Hematopoietic multipotent progenitor cell treated with erythropoietin and hydrocortisone succinate and interleukin-3 and kit ligand, for 6 days (in vitro differentiated cells): ENCODE results near the gene RANBP17.
"Not testable (repeated sequence)": the region's sequence is repeated elsewhere in the genome, so short reads cannot be mapped to it uniquely, and the experiment has no call there.

ENCODE experiments used
- DNase-seq: peaks from one replicate; pipeline ENCODE4 v3.0.0-alpha.2; 2015

RANBP17 gene

DNA sequence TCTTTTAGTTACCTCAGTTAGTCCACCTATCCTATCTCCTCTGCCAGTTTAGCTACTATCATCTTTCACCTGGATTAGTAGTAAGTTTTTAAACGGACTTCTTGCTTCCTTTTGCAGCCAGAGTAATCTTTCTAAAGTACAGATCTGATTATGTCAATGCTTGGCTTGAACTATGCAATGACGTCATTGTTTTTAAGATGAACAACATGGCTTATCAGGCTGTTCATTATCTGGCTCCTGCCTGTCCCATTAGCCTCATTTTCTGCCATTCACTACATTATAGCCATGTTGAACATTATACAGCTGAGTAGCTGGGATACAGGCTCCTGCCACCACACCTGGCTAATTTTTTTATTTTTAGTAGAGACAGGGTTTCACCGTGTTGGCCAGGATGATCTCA is 98.7 kb downstream of the RANBP17 start:
- DNase-seq: no peak

DNA sequence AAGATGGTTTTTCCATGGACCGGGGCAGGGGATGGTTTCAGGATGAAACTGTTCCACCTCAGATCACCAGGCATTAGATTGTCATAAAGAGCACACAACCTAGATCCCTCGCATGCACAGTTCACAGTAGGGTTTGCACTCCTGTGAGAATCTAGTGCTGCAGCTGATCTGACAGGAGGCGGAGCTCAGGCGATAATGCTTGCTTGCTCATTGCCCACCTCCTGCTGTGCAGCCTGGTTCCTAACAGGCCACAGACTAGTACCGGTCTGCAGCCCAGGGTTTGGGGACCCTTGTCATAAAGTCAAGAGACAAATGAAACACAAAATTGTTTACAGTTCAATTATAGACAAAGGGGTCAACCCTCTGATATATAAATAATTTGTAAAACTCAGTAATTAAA is 101.7 kb downstream of the RANBP17 start:
- DNase-seq: no peak

DNA sequence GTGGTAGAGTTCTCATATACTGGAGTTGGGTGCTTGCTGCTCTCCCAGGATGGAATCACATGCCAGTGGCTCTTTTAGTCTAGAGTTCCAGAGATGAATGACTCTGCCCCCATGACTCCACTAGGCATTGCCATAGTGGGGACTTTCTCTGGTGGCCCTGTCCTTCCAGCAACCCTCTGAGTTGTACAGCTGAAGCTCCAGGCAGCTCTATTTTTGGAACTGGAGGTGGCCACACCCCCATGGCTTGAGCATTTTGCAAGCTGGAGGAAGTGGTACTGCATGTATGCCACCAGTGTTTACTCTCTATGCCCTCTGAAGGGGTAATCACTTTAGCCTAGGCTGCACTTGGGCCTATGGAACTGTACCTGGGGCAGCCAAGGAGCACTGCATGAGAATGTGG is 112.6 kb downstream of the RANBP17 start:
- DNase-seq: no peak

DNA sequence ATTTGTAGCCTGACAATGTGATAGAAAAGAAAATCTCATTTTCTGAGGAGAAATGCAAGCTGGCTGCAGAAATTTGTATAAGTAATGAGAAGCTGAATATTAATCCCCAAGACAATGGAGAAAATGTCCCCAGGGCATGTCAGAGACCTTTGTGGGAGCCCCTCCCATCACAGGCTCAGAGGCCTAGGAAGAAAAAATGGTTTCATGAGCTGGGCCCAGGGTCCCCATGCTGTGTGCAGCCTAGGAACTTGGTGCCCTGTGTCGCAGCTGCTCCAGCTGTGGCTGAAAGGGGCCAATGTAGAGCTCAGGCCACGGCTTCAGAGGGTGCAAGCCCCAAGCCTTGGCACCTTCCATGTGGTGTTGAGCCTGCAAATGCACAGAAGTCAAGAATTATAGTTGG is 118.4 kb downstream of the RANBP17 start:
- DNase-seq: not testable (repeated sequence)

DNA sequence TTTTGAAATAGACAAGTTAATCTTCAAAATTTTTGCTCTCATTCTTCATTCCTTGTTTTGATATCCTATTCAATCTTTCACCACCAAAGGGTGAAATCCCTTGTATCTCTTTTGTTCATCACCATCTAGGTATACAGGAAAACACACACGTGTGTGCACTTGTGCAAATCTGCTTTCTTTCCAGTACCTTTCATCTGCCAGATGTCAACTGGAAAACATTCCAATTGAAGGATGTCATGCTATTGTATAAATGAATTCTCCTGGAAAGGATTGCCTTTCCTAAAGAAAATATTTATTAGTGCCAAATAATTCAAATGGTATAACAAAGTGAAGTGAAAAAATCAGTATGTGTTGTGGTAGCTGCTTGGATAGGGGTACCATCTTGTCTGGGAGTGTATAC is 123.7 kb downstream of the RANBP17 start:
- DNase-seq: no peak

DNA sequence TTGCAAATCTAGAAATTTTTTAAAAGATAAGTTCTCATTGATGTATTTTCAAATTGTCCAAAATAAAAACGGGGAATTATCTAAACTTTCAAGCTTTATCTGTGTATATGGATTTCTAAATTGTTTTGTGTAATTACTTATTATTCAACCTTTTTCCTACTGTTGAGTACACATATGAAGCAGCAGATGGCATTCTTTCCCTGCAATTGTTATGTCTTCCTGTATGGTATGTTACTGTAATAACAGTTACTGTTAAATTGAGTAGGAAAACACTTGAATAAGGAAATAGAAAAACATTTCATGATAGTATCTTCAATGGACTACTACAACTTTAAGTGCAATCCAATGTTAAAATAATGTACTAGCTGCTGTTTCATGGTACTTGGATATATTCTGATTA is 124.8 kb downstream of the RANBP17 start:
- peak; percentile 50 for DNase-seq

DNA sequence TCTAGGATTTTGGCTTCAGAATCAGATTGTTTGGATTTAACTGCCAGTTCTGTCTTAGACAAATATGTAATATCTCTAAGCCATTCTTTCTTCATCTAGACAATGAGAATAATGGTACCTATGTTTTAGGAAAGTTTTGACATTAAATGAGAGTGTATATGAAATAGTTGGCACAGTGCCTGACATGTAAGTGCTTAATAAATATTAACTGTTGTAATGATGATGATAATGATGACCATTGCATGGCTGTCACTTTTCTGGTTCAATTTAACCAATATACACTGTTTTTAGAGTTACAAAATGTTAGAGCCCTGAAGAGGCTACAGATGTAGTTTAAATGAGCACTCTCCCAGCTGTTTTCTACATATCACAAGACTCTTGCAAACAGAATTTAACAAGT is 131.7 kb downstream of the RANBP17 start:
- DNase-seq: no peak

DNA sequence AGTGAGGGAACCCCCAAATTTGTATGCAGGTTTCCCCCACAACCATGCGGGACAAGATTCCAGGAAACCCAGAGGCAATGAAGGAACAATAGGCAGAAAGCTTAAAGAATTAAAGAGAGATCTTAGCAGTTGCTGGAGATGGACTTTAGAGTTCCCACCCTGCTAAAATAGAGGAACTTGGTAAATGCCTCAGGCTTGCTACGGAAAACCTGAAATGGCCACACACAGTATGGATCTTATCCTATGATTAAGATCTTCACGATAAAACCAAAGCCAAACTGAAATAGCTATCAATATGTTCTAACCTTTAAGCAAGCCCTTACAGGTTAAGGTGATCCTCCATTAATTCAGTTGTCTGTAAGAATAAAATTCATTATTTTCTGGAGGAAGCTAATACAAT is 148.3 kb downstream of the RANBP17 start:
- DNase-seq: peak; percentile 6

DNA sequence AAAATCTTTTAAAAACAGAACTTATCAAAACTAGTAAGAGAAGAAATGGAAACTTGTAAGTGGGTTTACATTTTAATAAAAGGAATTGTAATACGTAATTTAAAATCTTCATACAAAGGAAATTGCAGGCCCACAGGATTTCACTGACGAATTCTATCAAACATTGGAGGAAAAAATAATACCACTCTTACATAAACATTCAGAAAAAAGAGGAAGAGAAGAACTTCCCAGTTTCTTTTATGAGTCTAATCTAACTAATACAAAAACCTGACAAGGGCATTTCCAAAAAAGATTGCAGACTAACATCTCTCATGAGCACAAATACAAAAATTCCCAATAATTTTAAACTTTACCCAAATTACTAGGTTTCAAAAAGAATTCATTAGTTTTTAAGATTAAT is 149.0 kb downstream of the RANBP17 start:
- DNase-seq: peak; percentile 7

DNA sequence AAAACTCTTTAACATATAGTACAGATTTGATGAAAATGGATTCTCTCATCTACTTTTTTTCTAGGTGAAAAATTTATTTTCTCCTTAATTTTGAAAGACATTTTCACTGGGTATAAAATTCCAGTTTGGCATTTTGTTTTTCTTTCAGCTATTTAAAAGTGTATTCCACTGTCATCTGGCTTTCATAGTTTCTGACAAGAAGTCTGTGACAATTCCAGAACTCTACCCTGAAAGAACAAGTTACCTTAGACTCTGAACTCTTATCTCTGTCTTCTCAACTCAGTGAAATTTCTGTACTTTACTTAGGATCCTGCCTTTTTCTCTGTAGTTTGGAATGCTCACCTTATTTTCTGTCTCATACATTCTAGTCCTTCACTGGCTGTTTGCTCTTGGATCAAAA is 161.7 kb downstream of the RANBP17 start:
- peak; percentile 3 for DNase-seq

DNA sequence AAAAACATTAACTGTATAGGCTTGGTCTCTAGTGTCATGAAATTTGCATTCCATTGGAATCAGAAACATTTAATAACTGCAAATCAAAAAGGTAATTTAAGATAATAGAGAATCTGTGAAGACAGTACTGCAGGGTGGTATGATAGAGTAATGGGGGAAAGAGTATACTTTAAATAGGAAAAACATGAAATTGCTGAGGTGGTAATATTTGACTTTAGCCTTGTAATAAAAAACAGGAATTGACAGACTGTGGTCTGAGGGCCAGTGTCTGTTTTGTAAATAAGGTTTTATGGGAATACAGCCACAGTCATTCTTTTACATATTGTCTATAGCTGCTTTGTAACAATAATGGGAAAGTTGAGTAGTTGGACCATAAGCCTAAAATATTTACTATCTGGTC is 162.3 kb downstream of the RANBP17 start:
- DNase-seq: no peak

DNA sequence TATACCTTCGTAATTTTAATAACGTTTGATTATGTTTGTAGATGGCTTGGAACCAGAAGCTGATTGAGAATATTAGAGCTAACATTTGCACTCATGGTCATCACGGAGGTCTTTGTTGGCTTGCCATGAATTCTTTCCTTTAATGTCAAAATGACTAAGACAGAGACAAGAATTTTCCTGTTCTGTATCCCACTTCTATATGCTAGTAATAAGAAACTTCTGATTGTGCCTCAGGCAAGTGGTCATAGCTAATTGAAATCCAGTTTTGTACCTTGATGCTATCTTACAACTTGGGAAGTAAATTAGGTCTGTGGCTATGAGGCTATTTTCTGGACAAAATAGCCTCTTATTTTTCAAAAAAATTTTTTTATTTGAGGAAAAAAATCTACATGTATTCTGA is 167.6 kb downstream of the RANBP17 start:
- DNase-seq: no peak

DNA sequence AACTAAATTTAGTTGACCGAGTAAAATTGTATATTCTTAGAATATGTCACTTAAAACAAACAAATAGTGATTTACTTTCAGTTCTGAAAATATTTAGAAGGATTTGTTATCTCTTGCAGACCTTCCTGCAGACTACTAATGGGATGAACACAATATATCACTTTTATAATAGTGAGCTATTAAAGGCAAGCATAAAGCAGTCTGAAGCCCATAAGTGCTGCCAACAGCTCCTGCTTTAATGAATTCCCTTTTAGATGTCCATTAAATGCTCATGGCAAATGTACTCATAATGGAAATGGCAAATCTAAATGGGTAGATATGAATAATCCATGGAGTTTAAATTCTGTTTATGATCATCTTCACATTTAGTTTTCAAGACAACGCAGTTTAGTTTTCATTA is 170.2 kb downstream of the RANBP17 start:
- DNase-seq: no peak

DNA sequence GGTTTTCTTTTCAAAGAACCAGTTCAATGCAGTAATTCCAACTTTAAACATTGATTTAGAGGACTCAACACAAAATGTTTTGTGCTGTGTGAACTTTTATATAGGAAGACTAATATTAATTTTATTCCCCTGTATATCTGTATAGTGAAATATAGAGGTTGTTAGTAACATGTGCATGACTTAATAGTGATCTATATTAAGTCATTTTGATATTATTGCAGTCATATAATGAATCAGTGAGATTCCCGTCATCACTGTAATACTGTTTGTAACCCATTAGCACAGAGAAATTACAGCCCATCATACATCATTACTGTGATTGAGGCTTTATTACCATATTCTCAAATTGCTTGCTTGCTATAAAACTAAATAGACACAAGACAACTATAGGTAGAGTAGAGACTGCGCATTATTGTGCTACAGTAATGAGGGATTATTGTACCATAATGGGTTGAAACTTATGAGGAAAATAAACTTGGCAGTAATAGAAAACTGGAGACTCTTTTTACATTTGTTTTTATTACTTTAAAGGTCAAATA is 170.7 kb downstream of the RANBP17 start:
- DNase-seq: no peak

DNA sequence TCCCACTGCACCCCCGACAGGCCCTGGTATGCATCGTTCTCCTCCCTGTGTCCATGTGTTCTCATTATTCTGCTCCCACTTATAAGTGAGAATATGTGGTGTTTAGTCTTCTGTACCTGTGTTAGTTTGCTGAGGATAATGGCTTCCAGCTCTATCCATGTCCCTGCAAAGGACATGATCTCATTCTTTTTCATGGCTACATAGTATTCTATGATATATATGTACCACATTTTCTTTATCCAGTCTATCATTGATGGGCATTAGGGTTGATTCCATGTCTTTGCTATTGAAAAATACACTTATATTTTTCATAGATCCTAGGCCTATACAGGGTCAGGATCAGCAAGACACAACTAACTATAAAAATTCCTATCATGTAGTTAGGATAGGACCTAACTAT is 180.1 kb downstream of the RANBP17 start:
- DNase-seq: not testable (repeated sequence)

DNA sequence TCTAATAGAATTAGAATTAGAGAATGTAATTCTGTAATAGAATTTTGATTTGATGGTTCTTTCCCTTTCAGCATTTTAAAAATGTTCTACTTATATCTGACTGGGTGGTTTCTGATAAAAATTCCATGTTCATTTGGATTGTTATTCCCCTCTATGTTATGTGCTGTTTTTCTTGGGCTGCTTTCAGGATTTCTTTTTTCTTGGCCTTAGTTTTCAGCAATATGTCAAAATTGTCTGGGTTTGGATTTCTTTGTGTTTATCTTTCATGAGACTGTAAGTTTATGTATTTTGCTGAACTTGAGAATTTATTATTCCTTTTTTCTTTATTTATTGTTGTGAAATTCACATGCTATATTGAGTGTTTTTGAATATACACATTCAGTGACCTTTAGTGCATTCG is 189.1 kb downstream of the RANBP17 start:
- DNase-seq: no peak

DNA sequence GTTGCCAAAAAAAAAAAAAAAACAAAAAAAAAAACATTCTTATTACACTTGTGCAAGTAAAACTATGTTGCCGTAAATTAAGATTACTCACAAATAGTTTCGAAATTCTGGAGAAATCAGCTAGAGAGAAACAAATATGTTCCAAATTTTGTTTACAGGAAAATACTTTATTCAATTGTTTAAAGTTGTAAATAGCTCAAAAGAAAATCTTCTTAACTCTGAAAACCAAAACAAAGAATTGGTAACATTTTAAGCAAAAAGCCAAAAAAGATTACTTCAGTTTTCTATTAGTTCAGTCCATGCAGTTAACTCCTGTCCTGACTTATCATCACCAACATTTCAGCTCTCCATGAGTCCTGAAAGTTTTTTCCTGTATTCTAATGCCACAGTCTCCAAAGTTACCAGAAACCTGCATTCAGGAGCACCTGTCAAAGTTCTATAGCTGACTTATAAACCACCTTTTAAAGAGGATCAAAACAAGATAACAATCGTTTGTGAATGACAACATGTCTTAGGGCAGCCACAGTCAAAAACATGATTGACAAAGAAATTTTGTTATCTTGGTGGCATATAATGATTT is 194.1 kb downstream of the RANBP17 start:
- DNase-seq: no peak

DNA sequence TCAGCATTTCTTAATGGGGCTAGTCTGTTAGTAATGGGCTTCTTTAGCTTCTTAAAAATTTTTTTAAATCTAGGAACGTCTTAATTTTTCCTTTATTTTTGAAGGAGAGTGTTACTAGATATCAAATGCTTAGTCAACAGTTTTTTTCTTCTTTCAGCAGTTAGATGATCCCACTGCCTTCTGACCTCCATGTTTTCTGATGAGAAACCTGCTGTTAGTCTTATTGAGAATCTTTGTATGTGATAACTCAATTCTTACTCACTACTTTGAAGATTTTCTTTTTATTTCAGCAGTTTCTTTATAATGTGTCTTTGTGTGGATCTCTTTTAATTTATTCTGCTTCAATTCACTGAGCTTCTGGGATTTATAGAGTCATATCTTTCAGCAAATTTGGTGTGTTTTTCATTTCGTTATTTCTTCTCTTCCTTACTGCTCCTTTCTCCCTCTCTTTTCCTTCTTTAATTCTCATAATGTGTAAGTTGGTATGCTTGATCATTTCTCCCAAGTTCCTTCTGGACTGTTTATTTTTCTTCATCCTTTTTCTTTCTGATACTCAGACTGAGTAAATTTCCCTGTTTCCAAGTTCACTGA is 205.8 kb downstream of the RANBP17 start:
- no peak for DNase-seq

DNA sequence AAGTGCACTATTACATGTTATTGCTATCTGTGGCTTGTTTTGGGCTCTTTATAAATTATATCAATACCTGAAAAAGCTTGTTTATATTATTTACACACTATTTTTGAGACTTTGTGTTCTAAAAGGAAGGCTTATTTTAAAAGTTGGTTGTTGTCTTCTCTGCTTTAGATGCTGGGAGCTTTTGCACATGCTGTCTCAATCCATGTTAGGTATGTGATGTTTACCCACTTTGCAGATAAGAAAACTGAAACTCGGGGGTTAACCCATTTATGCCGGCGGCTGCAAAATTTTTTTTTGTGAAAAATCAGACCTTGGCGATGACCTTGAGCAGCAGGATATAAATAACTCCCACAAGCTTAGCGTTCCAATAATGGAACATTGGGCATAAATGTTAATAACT is 212.9 kb downstream of the RANBP17 start:
- no peak for DNase-seq

DNA sequence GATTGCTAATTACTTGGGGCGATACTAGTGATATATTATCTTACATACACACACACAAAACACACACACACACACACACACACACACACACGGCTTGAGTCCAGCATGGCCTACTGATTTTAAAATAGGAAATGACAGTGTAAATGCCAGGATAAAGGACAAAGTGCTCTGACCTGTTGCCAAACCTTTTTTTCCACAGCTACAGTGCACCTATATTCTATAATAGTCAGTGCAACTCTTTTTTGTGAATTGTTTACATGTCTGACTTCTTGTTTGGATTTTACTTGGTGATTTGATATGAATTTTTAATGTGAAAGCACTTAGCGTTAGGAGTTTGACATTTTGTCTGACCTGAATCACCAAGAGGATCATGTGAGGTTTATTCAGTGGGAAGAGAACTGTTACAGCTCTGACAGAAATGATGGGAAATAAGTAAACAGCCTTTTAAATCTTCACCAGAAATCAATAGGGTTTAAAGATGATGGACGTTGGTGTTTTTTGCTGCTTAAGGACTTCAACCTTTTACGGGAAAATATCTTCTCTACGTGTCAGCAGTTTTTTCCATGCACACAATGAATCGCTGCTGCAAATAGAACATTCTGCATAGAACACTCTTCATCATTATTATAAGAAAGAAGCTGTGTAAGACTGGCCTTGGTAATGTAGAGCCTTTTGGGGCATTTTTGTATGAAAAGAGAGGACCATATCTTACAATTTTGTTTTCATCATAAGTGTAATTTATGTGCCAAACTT is 218.5 kb downstream of the RANBP17 start:
- no peak for DNase-seq

DNA sequence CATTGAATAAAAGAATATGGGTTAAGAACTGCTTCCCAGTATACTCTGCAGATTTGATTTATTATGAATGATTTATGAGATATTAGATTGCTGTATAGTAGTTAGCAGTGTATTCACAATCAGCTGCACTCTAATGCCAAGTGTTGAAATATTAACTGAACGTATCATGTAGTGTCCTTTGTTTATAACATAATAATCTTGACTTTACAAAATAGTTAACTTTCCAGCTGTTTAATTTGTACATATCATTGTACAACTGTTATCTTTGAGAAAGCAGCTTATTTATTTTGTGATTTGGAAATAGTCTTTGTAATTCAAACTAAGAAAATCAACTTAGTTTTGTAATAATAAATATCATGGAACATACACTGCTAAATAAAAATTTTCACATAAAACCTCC is 219.5 kb downstream of the RANBP17 start:
- no peak for DNase-seq

DNA sequence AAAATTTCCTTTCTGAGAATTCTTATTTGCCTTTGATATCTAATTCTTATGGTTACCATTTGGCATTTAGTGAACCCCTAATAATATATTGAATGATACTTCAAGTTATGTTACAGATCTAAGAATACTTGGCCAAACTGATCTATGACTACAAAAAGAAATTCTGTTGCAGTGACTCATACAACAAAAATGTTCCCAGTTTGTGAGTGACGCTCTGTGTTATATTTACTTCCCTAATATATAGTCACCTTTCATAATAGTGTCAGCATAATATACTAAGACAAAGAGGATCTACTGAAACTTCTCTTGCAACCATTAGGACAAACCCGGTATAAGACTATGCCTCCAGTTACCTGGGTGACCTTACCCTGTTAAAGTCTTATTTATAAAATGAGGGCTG is 230.4 kb downstream of the RANBP17 start:
- no peak for DNase-seq

DNA sequence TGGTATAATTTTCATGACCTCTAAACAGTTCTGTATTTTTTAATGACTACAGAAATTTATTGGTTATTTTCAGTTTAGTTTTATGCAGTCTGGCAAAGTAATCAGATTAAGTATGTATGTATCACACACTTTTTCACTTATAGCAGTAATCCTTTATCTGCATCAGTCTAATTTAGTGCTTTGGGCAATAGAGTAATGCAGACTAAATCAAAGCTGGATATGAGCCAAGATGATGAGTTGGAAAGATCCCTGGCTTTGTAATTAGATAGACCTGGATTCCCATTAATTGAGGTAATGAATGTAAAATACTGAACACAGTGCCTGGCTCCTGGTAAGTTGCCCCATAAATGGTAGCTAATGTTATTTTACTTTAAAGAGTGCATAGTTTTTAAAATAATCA is 231.8 kb downstream of the RANBP17 start:
- no peak for DNase-seq

DNA sequence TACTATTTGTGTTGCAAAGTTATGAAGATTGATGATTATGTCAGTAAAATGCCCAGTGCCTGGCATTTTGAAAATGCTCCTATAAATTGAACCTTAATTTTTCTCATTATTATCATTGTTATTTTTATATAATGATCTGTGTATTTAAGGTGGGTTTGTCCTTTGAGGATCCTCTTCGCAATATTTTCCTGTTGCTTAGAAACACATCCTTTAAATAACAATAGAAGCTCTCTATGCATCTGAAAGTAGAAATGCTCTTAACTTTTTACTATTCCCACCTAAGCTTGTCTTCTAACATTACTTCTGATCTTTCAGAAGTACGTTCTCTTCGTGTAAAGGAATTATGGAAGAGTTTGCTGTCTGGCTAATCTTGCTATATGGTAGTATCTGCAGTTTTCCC is 232.5 kb downstream of the RANBP17 start:
- no peak for DNase-seq
